ENCODE measurements around the gene MRPS11. TPM values are rescaled to one million over a fixed set of nuclear protein-coding genes. Genes with fewer than 3 reads are reported as not detected.

The MRPS11 gene
- total RNA-seq, 4 donors from 2014 or later, result 24.3 to 48.5 (median 43.5) TPM

GRCh38 chr15:88490036-88490435, 22.5 kb downstream of the MRPS11 start:
- ATAC-seq (ENCODE audit: low FRiP score), result no peak
- TF ChIP-seq, protein P1, sequence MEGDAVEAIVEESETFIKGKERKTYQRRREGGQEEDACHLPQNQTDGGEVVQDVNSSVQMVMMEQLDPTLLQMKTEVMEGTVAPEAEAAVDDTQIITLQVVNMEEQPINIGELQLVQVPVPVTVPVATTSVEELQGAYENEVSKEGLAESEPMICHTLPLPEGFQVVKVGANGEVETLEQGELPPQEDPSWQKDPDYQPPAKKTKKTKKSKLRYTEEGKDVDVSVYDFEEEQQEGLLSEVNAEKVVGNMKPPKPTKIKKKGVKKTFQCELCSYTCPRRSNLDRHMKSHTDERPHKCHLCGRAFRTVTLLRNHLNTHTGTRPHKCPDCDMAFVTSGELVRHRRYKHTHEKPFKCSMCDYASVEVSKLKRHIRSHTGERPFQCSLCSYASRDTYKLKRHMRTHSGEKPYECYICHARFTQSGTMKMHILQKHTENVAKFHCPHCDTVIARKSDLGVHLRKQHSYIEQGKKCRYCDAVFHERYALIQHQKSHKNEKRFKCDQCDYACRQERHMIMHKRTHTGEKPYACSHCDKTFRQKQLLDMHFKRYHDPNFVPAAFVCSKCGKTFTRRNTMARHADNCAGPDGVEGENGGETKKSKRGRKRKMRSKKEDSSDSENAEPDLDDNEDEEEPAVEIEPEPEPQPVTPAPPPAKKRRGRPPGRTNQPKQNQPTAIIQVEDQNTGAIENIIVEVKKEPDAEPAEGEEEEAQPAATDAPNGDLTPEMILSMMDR (IDR thresholded peaks at IDR 0.05), result no peak
- DNase-seq (ENCODE audit: low spot score), result no peak

- no peak for DNase-seq (ENCODE audit: low spot score)
- TF ChIP-seq, protein P1 (IDR thresholded peaks at IDR 0.05), result no peak
- no peak for ATAC-seq (ENCODE audit: low FRiP score)
Measured at GRCh38 chr15:88491158-88491557, 23.6 kb downstream of the MRPS11 start.

DNA sequence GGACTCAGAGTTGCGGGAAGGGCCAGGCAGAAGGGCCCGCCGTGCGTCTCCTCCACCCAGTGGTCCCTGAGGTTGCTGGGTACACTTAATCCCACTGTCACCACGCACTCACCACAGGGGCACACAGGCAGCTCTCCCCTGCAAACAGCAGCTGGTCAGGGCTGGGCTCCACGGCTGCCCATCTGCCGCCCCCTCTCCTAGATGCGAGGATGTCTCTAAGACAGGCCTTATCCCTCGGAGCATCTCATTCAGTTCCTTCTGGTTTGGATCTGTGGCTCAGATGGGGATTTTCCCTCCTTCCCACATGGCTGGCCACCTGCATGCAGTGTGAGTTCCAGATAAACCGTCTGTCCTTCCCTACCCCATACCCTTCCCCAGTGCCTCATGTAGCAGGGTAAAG, 26.3 kb downstream of the MRPS11 start:
- ATAC-seq (ENCODE audit: low FRiP score) (no peak), DNase-seq (ENCODE audit: low spot score) (no peak)
- TF ChIP-seq, protein P1 (IDR thresholded peaks at IDR 0.05), result no peak

- TF ChIP-seq, protein P1 (IDR thresholded peaks at IDR 0.05), result no peak
- ATAC-seq (ENCODE audit: low FRiP score) (no peak), DNase-seq (ENCODE audit: low spot score) (no peak)
Measured at GRCh38 chr15:88497109-88497765, 29.7 kb downstream of the MRPS11 start.

DNA sequence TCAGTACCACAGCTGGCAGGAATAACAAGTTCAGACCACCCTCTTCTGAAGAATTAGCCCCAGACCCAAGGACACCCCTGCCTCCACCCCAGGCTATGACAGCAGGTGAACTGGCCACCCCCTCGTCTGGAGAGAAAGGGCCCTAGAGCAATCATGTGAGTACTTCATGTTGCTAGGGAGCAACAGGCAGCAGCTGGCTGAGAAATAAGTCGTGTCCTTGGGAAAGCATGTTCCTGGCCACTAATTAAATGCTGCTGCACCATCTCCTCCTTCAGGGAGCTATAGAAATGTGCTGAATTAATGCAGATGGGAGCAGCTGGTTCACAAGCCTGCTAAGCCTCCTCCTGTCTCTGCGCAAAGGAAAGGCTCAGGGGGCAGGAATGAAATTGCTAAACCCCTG, 31.5 kb downstream of the MRPS11 start:
- TF ChIP-seq, protein P1 (IDR thresholded peaks at IDR 0.05), result no peak
- DNase-seq (ENCODE audit: low spot score) (no peak), ATAC-seq (ENCODE audit: low FRiP score) (no peak)

GRCh38 chr15:88504445-88504844, 36.9 kb downstream of the MRPS11 start:
- DNase-seq (ENCODE audit: low spot score) (no peak), ATAC-seq (ENCODE audit: low FRiP score) (no peak)
- TF ChIP-seq, protein P1 (IDR thresholded peaks at IDR 0.05), result no peak

GRCh38 chr15:88505721-88506120, 38.2 kb downstream of the MRPS11 start:
- DNase-seq (ENCODE audit: low spot score) (no peak), ATAC-seq (ENCODE audit: low FRiP score) (no peak)
- TF ChIP-seq, protein P1 (IDR thresholded peaks at IDR 0.05), result no peak

All from omental fat pad (tissue), 4 donors.